Measurements from ENCODE around the gene SINHCAF.

Gene SINHCAF

DNA sequence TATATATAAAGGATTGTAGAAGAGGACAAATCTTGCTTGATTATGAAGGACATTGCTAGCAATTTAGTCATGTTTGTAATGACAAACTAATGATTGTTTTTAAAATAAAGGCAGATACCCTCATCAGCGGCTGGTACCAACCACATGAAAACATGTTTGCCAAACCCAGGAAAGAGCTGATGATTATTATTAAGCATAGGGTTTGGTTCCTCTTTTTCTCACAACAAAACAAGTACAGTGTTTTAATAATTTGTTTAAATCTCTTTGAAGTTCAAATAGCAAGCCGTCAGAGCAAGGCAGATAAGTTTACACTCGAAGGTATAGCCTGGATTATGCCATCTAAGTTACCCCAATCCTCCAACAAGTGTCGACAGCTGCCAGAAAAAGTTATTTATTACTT lies 5.3 kb upstream of the SINHCAF start:
- no peak for DNase-seq

DNA sequence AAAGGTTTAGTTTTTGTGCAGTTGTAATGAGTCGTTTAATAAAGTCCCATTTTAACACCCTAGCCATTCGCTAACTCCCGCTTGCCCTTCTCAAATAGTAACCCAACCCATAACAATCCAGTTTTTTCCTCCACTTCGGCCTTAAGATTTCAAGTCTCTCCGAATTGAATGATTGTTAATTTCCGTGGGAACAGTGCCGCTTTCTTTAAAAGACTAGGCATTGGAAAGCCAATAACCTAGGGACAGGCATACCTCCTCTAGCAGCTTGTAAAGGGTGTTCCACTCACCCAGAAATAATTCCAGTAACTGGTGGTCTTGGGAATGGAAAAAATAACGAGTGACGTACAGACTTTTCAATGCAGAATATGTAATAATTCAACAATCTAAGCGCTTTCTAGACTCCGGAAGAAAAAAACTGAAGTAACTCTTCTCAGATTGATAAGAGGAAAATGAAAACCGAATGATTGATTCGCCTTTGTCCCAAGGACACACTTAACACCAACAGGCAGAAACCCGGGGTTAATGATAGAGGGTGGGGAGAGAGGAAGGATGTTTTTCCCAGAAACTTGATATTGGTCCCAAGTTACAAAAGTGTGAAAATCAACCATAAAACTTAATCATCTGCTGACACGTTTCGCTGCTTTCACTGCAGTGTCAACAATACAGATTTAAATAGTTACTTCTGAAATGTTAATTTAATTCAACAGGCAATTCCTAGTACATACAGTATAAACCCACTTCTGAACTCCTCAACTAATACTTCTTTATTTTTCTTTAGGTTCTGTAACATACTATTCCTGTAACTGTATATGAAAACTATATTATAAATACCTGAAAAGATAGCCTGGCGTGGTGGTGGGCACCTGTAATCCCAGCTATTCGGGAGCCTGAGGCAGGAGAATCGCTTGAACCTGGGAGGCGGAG lies 1.0 kb upstream of the SINHCAF start:
- DNase-seq, result no peak

DNA sequence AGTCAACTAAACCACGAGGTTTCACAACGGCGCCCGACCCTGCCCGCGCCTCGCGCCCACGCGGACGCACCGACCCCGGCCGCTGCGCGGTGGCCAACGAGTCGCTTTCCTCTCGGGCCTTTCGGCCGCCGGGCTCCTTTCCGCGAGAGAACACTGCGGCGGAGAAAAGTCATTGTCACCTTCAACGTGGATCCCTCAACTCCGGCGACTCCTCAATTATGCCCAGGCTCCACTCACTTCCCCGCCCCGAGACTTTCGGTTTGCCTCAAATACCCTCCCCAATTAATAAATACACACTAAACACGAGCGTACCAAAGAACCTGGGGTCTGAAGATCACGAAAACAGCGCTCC lies 450 bp downstream of the SINHCAF start:
- peak; percentile 26 to 32 for DNase-seq

DNA sequence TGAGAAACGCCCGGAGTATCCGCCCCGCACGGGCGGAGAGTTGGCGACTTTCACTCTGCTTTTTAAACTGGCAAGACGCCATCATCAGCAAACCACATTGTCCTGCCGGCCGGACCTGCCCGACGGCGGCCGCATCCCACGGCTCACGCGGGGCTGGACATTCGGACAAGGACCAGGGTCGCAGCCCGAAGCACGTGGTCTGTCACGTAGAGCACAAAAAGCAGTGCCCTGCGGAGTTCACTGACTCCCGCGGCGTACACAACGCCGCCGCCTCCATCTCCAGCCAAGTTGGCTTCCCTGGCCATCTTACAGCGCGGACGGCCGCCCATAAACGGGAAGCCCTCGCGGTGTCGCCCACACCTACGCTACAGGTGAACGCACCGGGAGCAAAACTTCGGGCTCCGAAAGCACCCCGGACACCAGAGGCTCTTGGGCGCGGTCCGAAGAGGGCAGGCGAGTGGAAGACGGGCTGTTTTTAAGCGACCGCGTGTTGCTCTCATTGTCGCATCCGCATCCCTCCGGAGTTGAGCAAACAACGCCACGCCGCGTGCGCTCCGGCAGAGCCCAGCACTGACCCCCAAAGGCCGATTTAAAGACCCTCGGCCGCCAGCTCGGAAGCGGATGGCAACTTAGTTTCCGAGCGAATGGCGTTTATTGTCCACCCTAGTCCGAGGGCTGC lies 966 bp downstream of the SINHCAF start:
- peak; percentile 30 to 36 for DNase-seq

DNA sequence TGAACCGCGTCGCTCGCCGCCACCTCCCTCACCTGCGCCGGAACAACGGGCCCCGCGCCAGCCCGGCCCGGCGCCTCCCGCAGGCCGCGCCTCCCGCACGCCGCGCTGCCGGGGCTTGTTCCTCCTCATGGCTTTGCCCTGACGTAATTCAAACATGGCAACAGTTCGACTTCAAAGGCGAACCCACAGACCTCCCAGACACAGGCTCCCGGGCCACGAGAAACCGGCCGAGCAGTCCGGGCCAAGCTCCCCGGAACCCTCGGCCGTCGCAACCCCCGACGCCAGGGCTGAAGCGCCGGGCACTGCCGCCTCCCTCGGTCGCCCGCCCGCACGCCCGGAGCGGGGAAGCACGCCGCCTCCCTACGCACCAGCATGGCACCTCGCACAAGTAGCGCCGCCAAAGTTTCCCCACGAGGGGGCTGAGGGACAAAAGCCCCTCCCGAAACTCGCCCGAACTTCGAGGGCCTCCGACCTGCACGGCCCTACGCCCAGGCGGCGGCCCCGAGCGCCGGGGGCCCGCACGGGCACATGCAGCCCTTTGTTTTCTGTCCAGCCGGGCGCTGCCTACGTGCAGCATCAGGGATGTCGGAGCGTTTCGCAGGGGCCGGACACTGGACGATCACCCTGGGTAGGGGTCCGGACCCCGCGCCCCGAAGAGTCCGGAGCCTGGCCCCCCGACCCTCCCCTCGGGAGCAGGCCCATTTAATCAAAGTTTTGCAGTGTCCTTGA lies 1.7 kb downstream of the SINHCAF start:
- DNase-seq, result peak; percentile 30 to 47

DNA sequence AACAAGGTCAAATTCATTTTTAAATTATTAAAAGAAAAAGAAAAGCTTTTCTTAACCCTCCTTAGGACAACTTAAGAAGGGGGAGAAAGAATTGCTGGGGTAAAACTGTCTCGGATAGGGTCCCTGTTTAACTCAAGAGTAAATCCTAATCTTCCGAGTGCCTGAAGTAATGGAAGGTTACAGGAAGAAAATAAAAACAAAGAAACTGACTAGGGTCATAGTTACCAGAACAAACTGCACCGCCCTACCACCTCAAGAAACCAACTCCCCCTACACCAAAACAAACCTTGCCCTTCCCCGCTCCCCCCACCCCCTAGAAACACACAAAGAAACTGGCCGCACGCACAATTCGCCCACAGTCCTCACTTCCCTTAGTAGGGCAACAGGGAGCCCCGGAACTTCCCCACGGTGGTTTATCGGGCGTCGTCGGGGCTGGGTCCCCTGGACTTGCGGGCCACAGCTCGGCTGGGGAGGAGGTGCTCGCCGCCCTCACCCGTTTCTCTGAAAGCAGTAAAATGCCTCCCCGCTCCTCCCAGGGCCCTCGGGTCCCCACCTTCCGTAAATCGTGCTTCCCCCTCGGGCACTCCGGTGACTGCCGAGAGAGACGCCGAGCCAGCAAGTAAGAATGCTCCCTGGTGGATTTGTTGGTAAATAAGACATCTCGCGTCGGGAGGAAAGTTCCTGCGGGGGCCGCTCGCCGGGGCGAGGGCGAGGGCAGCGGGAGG lies 2.4 kb downstream of the SINHCAF start:
- peak; percentile 43 to 55 for DNase-seq

DNA sequence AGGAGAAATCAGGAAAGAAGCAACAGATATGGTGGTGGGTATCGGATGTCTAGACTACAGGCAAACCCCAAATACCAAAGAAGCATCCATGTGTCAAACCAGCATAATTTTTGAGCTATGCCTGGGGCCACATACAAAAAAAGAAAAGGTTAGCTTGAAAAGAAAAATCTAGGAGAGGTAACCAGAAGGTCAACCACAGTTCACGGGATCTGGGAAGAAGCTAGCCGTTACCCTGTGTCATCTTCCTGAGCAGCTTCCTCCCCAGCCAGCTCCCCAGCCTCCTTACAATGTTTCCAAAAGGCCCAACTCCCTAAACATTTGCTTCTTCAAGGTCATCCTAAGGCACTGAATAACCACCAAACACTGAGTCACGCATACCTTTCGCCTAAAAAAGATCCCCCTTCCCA lies 3.1 kb downstream of the SINHCAF start:
- DNase-seq, result no peak

DNA sequence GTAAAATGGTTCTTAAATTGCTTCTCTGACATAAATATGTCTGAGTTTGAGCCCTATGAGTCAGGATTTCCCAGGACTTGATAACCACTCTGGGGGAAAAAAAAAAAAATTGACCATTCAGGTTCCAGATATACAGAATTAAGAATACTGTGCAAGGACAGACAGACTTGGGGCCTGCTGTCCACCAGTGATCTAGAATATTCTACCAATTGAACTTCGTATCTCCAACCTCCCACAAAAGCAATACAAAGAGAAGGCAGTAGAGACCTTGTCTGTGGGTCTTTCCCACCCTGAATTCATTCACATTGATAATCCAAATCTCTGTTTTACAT lies 4.1 kb downstream of the SINHCAF start:
- DNase-seq, result no peak

DNA sequence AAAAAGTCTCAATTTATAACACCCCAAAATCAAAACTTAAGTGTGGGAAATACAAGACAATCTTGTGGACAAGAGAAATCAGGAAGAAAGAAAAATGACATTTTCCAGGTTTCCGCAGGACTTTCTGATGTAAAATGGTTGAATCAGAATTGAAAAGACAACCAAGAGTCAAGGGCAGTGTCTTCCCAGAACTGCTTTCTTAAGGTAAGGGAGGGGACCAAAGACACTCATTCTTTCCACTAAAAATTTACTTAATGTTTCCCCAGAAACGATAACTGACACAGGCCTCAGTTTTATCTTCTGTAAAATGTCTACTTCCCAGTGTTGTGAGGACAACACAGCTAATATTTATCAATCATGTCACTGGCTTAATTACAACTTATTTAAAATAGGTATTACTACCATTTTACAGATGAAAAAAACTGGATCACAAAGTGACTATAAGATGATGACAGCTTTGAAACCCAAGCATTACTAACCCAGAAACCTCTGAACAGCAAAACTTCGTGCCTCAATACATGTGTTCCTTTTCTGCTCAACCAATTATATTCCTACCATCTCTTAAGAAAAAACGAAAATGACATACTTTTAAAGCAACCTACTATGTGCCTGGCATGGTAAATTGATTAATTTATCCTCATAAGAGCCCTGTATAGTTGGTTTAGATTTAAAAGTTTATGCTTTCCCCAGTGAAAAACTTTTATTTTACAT lies 4.6 kb downstream of the SINHCAF start:
- no peak for DNase-seq

DNA sequence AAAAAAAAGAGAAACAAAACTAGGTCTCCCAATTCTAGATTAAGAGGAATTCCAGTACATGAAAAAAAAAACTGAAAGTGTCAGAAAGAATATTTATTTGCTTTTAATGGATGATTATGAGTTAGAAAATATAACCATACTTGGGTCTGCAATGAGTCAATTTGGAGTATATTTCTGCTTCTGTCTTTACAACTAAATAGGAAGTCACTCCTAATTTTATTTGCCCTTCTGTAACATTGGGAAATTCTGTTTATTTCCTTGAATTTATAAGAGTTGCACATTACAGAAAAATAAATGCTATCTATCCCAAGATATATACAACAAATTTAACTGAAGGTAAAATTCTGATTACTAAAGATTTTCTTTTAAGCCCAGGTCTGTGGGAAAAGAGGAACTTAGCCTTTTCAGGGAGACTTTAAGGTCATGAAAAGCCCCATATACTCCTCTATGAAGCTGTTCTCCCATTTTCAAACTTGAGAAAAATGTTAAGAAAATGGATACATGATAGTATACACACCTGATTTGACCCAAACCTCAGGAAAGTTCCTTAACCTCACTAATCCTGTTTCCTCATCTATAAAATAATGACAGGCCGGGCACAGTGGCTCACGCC lies 7.2 kb downstream of the SINHCAF start:
- no peak for DNase-seq

DNA sequence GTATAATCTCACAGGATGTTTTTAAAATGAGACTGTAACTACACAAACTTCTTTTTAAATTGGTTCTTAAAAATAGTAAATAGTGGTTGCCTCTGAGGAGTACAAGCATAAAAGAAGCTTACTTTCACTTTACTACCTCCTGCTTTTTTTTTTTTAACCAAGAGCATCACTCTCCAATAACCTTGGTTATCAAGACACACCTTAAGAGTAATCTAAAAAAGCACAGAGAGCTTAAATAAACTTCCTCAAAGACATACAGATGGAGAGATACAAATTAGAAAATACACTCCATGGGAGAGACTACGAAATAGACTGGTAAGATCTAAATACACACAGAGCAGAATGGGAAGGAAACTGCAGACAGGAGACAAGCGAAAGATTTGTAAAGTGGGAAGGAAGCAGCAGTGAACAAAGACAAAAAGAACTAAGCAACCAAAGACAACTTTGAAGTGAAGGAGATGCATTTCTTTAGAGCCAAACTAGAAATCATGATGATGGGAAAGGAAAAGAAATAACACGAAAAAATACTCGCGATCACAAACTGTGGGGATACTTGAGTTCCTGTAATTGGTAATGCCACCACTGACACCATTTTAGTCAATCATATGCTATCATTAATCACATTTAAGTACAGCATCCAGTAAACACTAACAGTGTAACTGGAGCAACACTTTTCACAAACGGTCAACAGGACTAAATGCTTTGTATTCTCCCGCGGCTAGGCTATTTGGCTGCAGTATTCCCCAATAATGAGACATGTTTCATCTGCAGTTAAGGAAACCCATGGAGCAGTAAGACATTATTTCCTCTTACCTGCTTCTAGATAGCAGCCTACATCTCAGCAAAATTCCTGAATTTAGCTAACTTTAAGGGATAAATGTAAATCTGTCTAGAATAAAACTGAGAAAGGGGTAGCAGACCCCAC lies 8.2 kb downstream of the SINHCAF start:
- DNase-seq, result no peak

DNA sequence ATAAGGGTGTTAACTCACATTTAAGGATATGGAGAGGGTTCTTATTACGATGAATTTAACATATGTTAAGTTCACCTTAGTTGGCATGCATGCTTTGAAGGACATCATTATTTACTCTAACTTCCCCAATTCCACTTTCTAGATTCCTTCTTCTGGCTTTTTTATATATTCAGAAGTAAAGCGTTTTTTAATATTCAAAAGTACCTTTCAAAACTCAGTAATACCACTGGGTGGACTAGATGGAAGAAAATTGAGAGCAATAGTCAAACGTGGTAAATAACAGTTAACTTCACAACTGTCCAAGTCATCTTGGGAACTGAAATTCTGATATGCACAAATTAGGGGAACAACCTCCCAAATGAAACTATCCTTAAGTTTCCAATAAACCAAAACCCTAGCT lies 9.1 kb downstream of the SINHCAF start:
- DNase-seq, result no peak

DNA sequence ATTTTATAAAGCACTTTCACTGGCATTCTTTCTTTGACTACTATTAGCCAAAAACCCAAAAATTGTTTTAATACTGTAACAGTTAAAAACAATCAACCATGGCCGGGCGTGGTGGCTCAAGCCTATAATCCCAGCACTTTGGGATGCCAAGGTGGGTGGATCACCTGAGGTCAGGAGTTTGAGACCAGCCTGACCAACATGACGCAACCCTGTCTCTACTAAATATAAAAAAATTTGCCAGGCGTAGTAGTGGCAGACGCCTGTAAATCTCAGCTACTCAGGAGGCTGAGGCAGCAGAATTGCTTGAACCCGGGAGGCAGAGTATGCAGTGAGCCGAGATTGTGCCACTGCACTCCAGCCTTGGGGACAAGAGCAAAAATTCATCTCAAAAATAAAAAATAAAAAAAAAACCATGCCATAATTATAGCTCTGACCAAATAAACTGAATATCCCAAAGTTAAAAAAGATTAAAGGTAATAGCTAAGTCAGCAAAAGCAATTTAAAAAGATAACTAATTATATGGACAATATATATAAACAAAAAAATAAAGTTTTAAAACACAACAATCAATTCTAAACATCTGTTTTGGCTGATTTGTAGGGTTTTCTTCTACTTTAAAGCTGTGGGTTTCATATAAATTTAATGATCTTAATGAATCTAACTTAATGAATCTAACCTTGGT lies 10.0 kb downstream of the SINHCAF start:
- DNase-seq, result no peak

DNA sequence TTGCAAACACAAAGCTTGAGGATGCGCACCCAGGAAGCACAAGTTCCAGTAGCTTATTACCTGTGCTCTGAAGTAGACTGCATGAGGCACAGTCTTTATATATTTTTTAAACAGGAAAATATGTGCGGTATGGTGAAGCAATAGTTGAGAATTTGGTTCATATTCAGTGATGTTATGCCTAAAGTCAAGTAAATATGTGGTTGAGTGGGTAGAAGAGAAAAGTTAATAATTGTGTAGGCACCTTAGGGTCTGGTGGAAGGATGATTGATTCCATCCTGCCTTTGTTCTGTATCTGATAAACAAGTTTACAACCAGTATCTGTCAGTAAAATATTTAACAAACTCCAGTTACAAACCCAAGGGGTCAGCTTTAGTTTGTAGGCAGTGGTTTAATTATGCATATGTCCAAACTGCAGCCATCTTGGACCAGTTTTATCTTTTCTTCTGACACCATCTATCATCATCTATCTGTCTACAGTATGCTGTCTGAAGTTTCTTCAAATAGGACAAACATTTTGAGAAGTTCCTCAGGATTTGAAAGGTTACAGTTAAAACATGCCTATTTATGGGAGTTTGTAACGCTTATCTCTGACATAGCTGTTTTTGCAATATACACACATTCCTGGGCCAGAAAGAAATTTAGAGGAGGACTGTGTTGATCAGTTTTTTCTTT lies 10.8 kb downstream of the SINHCAF start:
- no peak for DNase-seq

DNA sequence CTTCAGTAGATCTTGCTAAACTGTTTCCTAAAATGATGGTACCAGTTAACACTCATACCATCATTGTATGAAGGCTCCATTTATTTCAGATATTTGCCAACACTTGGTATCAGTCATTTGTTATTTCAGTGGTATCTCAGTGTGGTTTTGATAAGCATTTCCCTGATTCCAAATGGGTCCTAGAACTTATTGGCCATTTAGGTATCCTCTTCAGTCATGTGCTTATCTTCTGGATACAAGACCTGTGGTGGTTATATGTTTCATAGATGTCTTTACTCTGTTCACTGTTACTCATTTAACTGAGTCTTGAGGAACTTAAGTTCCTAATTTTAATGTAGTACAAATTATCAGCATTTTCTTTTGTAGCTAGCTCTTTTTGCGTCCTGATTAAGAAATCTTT lies 13.5 kb downstream of the SINHCAF start:
- DNase-seq, result no peak

DNA sequence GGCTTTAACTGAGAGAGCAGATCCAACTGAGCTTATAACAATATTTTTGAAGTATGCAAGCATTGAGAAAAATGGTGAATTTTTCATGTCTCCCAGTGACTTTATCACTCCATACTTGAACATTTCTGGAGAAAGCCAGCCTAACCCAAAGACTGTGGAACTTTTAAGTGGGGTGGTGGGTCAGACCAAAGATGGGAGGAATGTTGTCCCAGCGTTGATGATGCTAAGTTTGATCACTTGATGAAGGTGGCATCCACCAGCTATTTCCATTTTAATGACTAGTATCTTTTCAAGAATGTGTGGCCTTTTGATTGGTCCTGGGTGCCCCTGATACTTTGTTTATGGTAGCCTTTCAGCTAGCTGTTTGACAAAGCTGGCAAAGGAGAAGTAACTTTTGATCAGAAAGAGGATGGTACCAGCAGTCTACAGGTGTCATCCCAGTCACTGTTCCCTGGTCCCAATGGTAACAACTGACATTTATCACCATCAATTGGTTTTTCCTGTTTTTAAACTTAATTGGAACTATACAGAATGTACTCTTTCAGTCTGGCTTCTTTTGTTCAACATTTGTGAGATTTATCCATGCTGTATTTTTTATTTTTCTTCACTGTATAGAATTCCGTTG lies 14.2 kb downstream of the SINHCAF start:
- no peak for DNase-seq

DNA sequence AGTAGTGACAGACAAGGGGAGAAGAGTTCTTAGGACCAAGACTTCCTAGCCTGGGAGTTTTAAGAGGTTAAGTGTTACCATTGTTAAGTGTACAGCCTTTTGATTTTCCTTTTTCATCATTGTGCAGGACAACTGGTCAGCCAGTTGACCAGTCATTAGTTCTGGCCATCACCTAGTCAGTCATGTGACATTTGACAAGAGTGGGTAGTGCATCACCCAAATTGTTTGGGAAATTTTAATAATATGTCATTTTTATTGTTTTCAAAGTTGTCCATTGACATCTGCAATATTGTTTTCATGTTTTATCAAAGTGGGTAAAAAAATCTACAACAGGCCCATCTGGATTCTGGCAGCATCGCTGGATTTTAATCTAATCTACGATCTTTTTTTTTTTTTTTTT lies 15.5 kb downstream of the SINHCAF start:
- no peak for DNase-seq

DNA sequence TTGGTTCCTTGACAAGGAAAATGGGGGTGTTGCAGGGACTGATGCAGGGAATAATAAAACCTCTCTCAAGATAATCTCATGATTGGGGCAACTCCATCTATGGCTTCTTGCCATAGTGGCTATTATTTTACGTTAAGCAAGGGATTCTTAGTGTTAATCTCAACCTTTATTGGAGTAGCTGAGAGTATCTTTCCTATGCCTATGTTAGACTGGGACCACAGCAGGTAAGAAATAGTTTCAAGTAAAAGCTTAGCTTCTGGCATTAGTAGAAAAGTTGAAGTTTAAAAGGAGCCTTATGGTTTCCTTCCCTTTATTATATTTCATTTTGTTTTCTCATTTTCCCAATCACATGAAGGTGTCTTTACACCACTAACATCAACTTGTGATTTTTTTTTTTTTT lies 16.7 kb downstream of the SINHCAF start:
- no peak for DNase-seq

DNA sequence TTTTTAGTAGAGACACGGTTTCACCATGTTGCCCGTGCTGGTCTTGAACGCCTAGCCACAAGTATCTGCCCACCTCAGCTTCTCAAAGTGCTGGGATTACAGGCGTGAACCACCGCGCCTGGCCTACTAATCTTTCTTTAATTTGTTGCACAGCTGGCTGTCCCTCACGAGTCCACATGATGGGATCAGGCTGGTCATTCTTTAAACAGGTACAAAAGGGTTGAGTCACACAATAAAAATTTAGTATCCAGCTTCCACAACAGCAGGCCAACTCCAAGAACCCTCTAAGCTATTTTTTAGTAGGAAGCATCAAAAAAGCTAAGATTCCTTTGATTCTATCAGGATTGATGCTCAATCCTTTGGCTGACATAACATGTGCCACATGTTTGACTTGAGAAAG lies 17.8 kb downstream of the SINHCAF start:
- DNase-seq, result no peak
